ENCODE data around the gene YEATS2.

The YEATS2 gene

DNA sequence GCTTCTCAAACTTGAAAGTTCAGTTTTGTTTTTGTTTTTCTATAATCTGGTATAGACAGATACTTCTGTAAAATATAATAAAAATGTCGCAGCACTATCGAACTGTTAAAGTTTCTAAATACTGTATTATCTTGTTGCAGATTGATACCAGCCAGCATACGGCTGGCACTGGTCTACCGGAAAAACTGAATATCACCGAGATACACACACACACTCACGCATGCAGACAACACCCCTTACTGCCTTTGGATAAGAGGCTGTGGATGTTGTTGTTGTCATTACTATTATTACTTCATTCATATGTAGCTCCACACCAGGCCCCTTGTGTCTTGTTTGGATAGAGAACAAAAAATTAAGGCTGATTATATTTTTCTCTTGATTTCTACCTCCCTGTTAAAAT, 95.4 kb downstream of the YEATS2 start:
- in situ Hi-C loops (cut with HindIII; ENCODE audit: low pct_ligation_motif_present, low sequenced_read_pairs), result loop anchor here (25.0 kb wide), 1 partner anchor 306 kb away; no protein-coding TSS in a partner anchor
- Histone ChIP-seq H3K27me3 (replicated peaks) (no peaks in the 10 kb centered on the region), H3K4me3 (ENCODE audit: low read depth, low read length) (no peak overlapping the region), H3K27ac (no peak overlapping the region), H3K36me3 (replicated peaks) (peaks cover 40% of the 10 kb centered on the region)
- no peak for DNase-seq
- TF ChIP-seq, protein P1, sequence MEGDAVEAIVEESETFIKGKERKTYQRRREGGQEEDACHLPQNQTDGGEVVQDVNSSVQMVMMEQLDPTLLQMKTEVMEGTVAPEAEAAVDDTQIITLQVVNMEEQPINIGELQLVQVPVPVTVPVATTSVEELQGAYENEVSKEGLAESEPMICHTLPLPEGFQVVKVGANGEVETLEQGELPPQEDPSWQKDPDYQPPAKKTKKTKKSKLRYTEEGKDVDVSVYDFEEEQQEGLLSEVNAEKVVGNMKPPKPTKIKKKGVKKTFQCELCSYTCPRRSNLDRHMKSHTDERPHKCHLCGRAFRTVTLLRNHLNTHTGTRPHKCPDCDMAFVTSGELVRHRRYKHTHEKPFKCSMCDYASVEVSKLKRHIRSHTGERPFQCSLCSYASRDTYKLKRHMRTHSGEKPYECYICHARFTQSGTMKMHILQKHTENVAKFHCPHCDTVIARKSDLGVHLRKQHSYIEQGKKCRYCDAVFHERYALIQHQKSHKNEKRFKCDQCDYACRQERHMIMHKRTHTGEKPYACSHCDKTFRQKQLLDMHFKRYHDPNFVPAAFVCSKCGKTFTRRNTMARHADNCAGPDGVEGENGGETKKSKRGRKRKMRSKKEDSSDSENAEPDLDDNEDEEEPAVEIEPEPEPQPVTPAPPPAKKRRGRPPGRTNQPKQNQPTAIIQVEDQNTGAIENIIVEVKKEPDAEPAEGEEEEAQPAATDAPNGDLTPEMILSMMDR (IDR thresholded peaks at IDR 0.05; ENCODE audit: low read depth, low read length, missing control alignments), result no peak

DNA sequence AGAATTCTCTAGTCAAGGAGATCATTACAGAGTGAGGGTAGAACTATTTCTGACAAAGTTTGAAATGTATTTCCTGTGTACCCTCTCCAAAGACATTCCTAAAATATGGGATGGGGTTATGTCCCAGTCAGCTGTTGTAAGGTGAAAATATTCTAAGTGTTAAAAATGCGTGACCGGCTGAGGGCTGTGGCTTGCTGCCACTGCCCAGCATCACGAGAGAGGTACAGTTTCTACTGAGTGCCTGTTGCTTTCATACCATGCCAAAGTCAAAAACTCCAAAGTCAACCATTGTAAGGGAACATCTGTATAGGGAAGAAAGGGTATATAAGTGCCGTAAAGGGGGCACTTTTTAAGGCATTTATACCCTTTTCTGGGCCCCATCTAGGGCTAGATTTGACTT, 96.9 kb downstream of the YEATS2 start:
- Histone ChIP-seq H3K27ac (no peak overlapping the region), H3K36me3 (replicated peaks) (peaks cover 43% of the 10 kb centered on the region)

DNA sequence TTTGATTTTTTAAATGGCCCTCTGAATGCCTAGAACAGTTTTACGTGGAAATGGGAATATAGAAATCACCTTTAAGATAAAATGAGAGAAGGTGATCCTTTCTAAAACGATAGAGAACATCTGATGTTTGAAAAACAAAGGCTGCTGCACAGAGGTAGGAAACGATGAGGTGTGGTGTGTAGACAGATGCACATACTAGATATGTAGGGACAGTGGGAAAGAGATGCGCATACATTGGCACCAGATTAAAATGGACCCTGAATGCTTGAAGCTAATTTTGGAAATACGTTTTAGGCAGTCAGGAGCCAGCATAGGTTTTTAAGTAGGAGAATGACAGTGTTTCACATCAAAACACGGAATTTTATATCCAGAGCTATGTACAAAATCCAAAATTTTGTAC, 98.8 kb downstream of the YEATS2 start:
- TF ChIP-seq, protein P1 (IDR thresholded peaks at IDR 0.05; ENCODE audit: low read depth, low read length, missing control alignments), result no peak
- Histone ChIP-seq H3K27ac (no peak overlapping the region), H3K4me3 (ENCODE audit: low read depth, low read length) (no peak overlapping the region), H3K36me3 (replicated peaks) (peaks cover 49% of the 10 kb centered on the region), H3K27me3 (replicated peaks) (no peaks in the 10 kb centered on the region)
- in situ Hi-C loops (cut with HindIII; ENCODE audit: low pct_ligation_motif_present, low sequenced_read_pairs), result loop anchor here (25.0 kb wide), 1 partner anchor 309 kb away; no protein-coding TSS in a partner anchor
- DNase-seq, result no peak

More for the DNA sequence above, 96.9 kb downstream of the YEATS2 start:
- Histone ChIP-seq H3K27me3 (replicated peaks) (no peaks in the 10 kb centered on the region), H3K4me3 (ENCODE audit: low read depth, low read length) (no peak overlapping the region)
- TF ChIP-seq, protein P1 (IDR thresholded peaks at IDR 0.05; ENCODE audit: low read depth, low read length, missing control alignments), result no peak
- in situ Hi-C loops (cut with HindIII; ENCODE audit: low pct_ligation_motif_present, low sequenced_read_pairs), result loop anchor here (25.0 kb wide), 1 partner anchor 307 kb away; no protein-coding TSS in a partner anchor
- DNase-seq, result no peak

GRCh38 chr3:183797996-183798395, 100.4 kb downstream of the YEATS2 start:
- TF ChIP-seq, protein P1 (IDR thresholded peaks at IDR 0.05; ENCODE audit: low read depth, low read length, missing control alignments), result no peak
- Histone ChIP-seq H3K36me3 (replicated peaks) (peaks cover 57% of the 10 kb centered on the region), H3K27me3 (replicated peaks) (no peaks in the 10 kb centered on the region), H3K4me3 (ENCODE audit: low read depth, low read length) (no peak overlapping the region), H3K27ac (no peak overlapping the region)
- DNase-seq, result no peak
- in situ Hi-C loops (cut with HindIII; ENCODE audit: low pct_ligation_motif_present, low sequenced_read_pairs), result loop anchor here (25.0 kb wide), 1 partner anchor 311 kb away; no protein-coding TSS in a partner anchor

DNA sequence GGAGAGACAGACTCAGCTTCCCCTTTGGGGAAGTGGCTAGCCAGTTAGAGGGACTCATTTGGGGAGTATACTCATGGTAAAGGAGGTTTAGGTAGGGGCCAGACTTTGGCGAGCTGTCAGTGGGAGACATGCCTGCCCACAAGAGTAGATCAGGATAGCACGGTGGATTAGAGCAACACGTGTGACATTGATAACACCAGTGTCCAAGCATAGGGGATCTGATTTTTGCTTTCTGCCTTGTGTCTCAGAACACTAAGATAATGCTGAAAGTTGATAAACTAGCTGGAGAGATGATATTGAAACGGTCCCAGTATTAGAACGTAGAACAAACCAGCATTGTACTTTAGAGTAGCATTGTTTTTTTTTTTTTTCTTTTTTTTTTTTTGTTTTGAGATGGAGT, 101.9 kb downstream of the YEATS2 start:
- Histone ChIP-seq H3K27me3 (replicated peaks) (no peaks in the 10 kb centered on the region), H3K27ac (no peak overlapping the region), H3K36me3 (replicated peaks) (peaks cover 62% of the 10 kb centered on the region), H3K4me3 (ENCODE audit: low read depth, low read length) (no peak overlapping the region)
- in situ Hi-C loops (cut with HindIII; ENCODE audit: low pct_ligation_motif_present, low sequenced_read_pairs), result loop anchor here (25.0 kb wide), 1 partner anchor 312 kb away; no protein-coding TSS in a partner anchor
- no peak for DNase-seq
- TF ChIP-seq, protein P1 (IDR thresholded peaks at IDR 0.05; ENCODE audit: low read depth, low read length, missing control alignments), result no peak
